Keratinocyte (primary cell): ENCODE measurements around the gene KRTAP4-6. TPM values are rescaled to one million over a fixed set of nuclear protein-coding genes. Genes with fewer than 3 reads are reported as not detected.

ENCODE experiments used
- DNase-seq: peaks from one replicate; pipeline ENCODE4 v3.0.0-alpha.2; 2011; ENCODE audit warnings: low read depth, missing footprints, low spot score
- FAIRE-seq: peaks from 2 replicates; lab custom pipeline; 2011; peaks lifted over from hg19 to GRCh38; lab: Jason Lieb, UNC
- H2AFZ ChIP-seq: 2 replicates; pipeline ENCODE4 v1.6.0; 2012; ENCODE audit warnings: low read length, control low read depth, inconsistent platforms; ENCODE audit not compliant: control insufficient read depth
- H3K27ac ChIP-seq: 2 replicates; pipeline ENCODE4 v1.5.1; 2011; ENCODE audit warnings: low read length; ENCODE audit not compliant: control insufficient read depth, insufficient read depth
- H3K27me3 ChIP-seq: 3 replicates; pipeline ENCODE4 v1.6.0; 2011; ENCODE audit warnings: low read length; ENCODE audit not compliant: control insufficient read depth, insufficient read depth; ENCODE audit errors: extremely low read depth
- H3K36me3 ChIP-seq, 2 experiments: 2 replicates in 1 of 2; 3 replicates in 1 of 2; pipeline ENCODE4 v1.5.1; 2011; ENCODE audit warnings: low read length in 2 of 2, mild to moderate bottlenecking in 1 of 2; ENCODE audit not compliant: control insufficient read depth in 2 of 2, insufficient read depth in 2 of 2; ENCODE audit errors: extremely low read depth in 1 of 2
- H3K4me1 ChIP-seq: 3 replicates; pipeline ENCODE4 v1.5.1; 2011; ENCODE audit warnings: low read length; ENCODE audit not compliant: control insufficient read depth, insufficient read depth; ENCODE audit errors: extremely low read depth
- H3K4me2 ChIP-seq: 3 replicates; pipeline ENCODE4 v1.6.0; 2011; ENCODE audit warnings: low read depth, low read length; ENCODE audit not compliant: control insufficient read depth, insufficient read depth; ENCODE audit errors: extremely low read depth
- H3K4me3 ChIP-seq, 3 experiments: fragments of 200-600 bp in 1 of 3; sonication (generic) in 1 of 3; 2 replicates in 2 of 3; 3 replicates in 1 of 3; pipeline ENCODE4 v1.5.1; 2011 to 2016; ENCODE audit warnings: low read length in 3 of 3, mild to moderate bottlenecking in 3 of 3, control low read depth in 2 of 3, inconsistent platforms in 1 of 3, low read depth in 1 of 3, mixed read lengths in 1 of 3, mixed run types in 1 of 3, moderate library complexity in 1 of 3; ENCODE audit not compliant: control insufficient read depth in 2 of 3, insufficient read depth in 2 of 3; ENCODE audit errors: extremely low read depth in 1 of 3
- H3K79me2 ChIP-seq: 2 replicates; pipeline ENCODE4 v1.6.0; 2012; ENCODE audit warnings: low read length; ENCODE audit not compliant: control insufficient read depth, insufficient read depth
- H3K9ac ChIP-seq: 3 replicates; pipeline ENCODE4 v1.6.0; 2011; ENCODE audit warnings: low read length; ENCODE audit not compliant: control insufficient read depth, insufficient read depth; ENCODE audit errors: extremely low read depth
- H3K9me1 ChIP-seq: 3 replicates; pipeline ENCODE4 v1.6.0; 2011; ENCODE audit warnings: low read length; ENCODE audit not compliant: control insufficient read depth, insufficient read depth; ENCODE audit errors: extremely low read depth
- H3K9me3 ChIP-seq: 2 replicates; pipeline ENCODE4 v1.5.1; 2012; ENCODE audit warnings: low read depth, low read length; ENCODE audit not compliant: control insufficient read depth
- H4K20me1 ChIP-seq: 3 replicates; pipeline ENCODE4 v1.6.0; 2011; ENCODE audit warnings: low read length; ENCODE audit not compliant: control insufficient read depth, insufficient read depth; ENCODE audit errors: extremely low read depth
- EZH2 ChIP-seq: IDR thresholded peaks from one replicate; pipeline ENCODE4 v1.6.1; 2012; ENCODE audit warnings: inconsistent platforms, mild to moderate bottlenecking, low read length, moderate library complexity
- dilution Hi-C: fragments of 300-500 bp; cut with MboI; formaldehyde crosslinking; loops from one replicate; pipeline ENCODE4 v1.7.0; 2020; ENCODE audit warnings: low sequenced_read_pairs; ENCODE audit not compliant: extremely low pct_ligation_motif_present
- polyA plus RNA-seq, 5 experiments: library from polyadenylated mRNA; depleted of rRNA in 3 of 5; stranded (reverse) in 3 of 5; stranded (forward) in 1 of 5; unstranded in 1 of 5; fragments of >200 nt; gene quantifications; 1 replicate in 1 of 5; 2 replicates in 3 of 5; 3 replicates in 1 of 5; pipeline versions ENCODE4 v1.2.1 to v1.2.3, GENCODE V29; 2011 to 2012; ENCODE audit warnings: missing spikeins in 2 of 5, low read depth in 1 of 5, low replicate concordance in 1 of 5
- TF ChIP-seq, protein P1 (sequence below), 3 experiments: IDR thresholded peaks in 1 of 3; conservative IDR thresholded peaks in 1 of 3; optimal IDR thresholded peaks in 1 of 3; 2 replicates in 2 of 3; 3 replicates in 1 of 3; pipeline versions ENCODE3 to v1.5.1; 2011; ENCODE audit warnings: low read length in 3 of 3, mild to moderate bottlenecking in 3 of 3, moderate library complexity in 2 of 3, control low read depth in 1 of 3, inconsistent platforms in 1 of 3; ENCODE audit not compliant: insufficient read depth in 2 of 3; ENCODE audit errors: extremely low read depth in 1 of 3

The KRTAP4-6 gene
- polyA plus RNA-seq, 1 donor (not counting 4 experiments of a cell fraction or from before 2014, with no cell fraction given) = not detected

DNA sequence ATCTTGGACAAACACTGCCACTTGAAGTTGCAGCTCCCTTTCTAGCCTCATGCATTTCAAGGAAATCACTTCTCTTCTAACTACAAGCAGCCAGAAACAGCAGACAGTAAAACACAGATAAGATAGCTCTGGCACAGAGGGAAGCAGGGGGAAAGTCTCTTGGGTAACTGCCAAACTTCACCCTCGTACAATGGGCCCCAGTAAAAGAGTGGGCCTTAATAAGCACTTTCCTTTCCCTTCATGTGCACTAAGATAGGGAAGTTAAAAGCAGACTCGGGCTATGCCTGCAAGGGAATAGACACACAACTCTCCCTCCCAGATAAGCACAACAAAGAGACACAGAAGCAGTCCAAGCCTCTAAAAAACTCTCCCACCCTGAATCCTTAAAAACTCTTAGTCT lies 13.5 kb upstream of the KRTAP4-6 start:
- Histone ChIP-seq H3K9ac (no peak overlapping the region), H4K20me1 (no peaks in the 10 kb centered on the region), H3K27ac (no peak overlapping the region), H3K27me3 (no peaks in the 10 kb centered on the region), H3K4me2 (no peak overlapping the region), H3K9me3 (no peaks in the 10 kb centered on the region), H3K79me2 (no peaks in the 10 kb centered on the region), H3K36me3 (no peaks in the 10 kb centered on the region), H3K9me1 (no peaks in the 10 kb centered on the region), H3K4me1 (no peaks in the 10 kb centered on the region), H3K4me3 (no peak overlapping the region), H2AFZ (no peak overlapping the region)
- TF ChIP-seq, protein P1, sequence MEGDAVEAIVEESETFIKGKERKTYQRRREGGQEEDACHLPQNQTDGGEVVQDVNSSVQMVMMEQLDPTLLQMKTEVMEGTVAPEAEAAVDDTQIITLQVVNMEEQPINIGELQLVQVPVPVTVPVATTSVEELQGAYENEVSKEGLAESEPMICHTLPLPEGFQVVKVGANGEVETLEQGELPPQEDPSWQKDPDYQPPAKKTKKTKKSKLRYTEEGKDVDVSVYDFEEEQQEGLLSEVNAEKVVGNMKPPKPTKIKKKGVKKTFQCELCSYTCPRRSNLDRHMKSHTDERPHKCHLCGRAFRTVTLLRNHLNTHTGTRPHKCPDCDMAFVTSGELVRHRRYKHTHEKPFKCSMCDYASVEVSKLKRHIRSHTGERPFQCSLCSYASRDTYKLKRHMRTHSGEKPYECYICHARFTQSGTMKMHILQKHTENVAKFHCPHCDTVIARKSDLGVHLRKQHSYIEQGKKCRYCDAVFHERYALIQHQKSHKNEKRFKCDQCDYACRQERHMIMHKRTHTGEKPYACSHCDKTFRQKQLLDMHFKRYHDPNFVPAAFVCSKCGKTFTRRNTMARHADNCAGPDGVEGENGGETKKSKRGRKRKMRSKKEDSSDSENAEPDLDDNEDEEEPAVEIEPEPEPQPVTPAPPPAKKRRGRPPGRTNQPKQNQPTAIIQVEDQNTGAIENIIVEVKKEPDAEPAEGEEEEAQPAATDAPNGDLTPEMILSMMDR (optimal IDR thresholded peaks at IDR 0.05 in 1 of 3, IDR thresholded peaks at IDR 0.05 in 1 of 3, conservative IDR thresholded peaks at IDR 0.05 in 1 of 3; ENCODE audit: extremely low read depth in 1 of 3, insufficient read depth in 2 of 3, low read length in 3 of 3) = no peak
- TF ChIP-seq EZH2 = no peak
- FAIRE-seq (no peak), DNase-seq (no peak)
- dilution Hi-C loops = no loop called here

DNA sequence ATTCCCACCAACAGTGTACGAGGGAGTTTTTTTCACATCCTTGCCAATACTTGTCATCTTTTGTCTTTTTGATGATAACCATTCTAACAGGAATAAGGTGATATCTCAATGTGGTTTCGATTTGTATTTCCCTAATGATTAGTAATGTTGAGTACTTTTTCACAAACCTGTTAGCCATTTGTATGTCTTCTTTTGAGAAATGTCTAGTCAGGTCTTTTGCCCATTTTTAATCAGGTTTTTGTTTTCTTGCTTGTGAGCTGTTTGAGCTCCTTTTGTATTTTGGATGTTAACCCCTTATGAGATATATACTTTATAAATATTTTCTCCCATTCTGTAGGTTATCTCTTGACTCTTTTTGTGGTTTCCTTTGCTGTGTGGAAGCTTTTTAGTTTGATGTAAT lies 11.2 kb upstream of the KRTAP4-6 start:
- H3K27me3 ChIP-seq = no peaks in the 10 kb centered on the region
- H4K20me1 ChIP-seq = no peaks in the 10 kb centered on the region
- TF ChIP-seq EZH2 = no peak
- TF ChIP-seq, protein P1 (optimal IDR thresholded peaks at IDR 0.05 in 1 of 3, IDR thresholded peaks at IDR 0.05 in 1 of 3, conservative IDR thresholded peaks at IDR 0.05 in 1 of 3; ENCODE audit: extremely low read depth in 1 of 3, insufficient read depth in 2 of 3, low read length in 3 of 3) = no peak
- H3K9me3 ChIP-seq = no peaks in the 10 kb centered on the region
- H3K9me1 ChIP-seq = no peaks in the 10 kb centered on the region
- no peak overlapping the region for H3K9ac ChIP-seq
- no peak overlapping the region for H3K4me3 ChIP-seq
- DNase-seq (no peak), FAIRE-seq (no peak)
- no peaks in the 10 kb centered on the region for H3K79me2 ChIP-seq
- H3K4me2 ChIP-seq = no peak overlapping the region
- dilution Hi-C loops = no loop called here
- H3K4me1 ChIP-seq = no peaks in the 10 kb centered on the region
- no peaks in the 10 kb centered on the region for H3K36me3 ChIP-seq
- H3K27ac ChIP-seq = no peak overlapping the region
- no peak overlapping the region for H2AFZ ChIP-seq
